ENCODE measurements around the gene KRTAP24-1.

Gene KRTAP24-1

GRCh38 chr21:30271611-30272010 is 11.1 kb downstream of the KRTAP24-1 start:
- H4K8ac ChIP-seq (ENCODE audit: low read length), result no peak overlapping the region
- H3K9ac ChIP-seq (ENCODE audit: low read length), result no peak overlapping the region
- no peak overlapping the region for H3K4me3 ChIP-seq (ENCODE audit: insufficient read depth in 1 of 2, low read depth in 1 of 2, low read length in 2 of 2)
- no peak overlapping the region for H3K27ac ChIP-seq (ENCODE audit: low read length, poor library complexity, severe bottlenecking)
- H3K36me3 ChIP-seq (ENCODE audit: control insufficient read depth in 1 of 2, insufficient read depth in 2 of 2, low read depth in 1 of 2, low read length in 2 of 2), result no peaks in the 10 kb centered on the region
- H3K18ac ChIP-seq (ENCODE audit: low read depth in 1 of 2, low read length in 2 of 2), result no peak overlapping the region
- no peak overlapping the region for H3K4me2 ChIP-seq (ENCODE audit: low read length, poor library complexity, severe bottlenecking)
- H3K23ac ChIP-seq (ENCODE audit: low read length in 2 of 2), result no peak overlapping the region
- no peak overlapping the region for H2AK5ac ChIP-seq (ENCODE audit: low read length, severe bottlenecking)
- no peak overlapping the region for H2AFZ ChIP-seq (ENCODE audit: low read depth, low read length)
- no peak overlapping the region for H4K91ac ChIP-seq (ENCODE audit: low read length)
- H3K79me1 ChIP-seq (replicated peaks; ENCODE audit: low read length, poor library complexity, severe bottlenecking), result no peaks in the 10 kb centered on the region
- DNase-seq, result no peak
- no peak overlapping the region for H2BK15ac ChIP-seq (ENCODE audit: low read depth, poor library complexity, severe bottlenecking)
- 77% methylated on average over 1 of the region's 1 CpG for WGBS
- H2BK12ac ChIP-seq (ENCODE audit: low read length in 2 of 2), result no peak overlapping the region
- no peak overlapping the region for H2BK120ac ChIP-seq (ENCODE audit: low read depth, low read length)
- H2BK5ac ChIP-seq (ENCODE audit: low read depth, low read length, poor library complexity, severe bottlenecking), result no peak overlapping the region
- H3K4me1 ChIP-seq (ENCODE audit: control insufficient read depth, insufficient read depth, low read depth, low read length), result no peaks in the 10 kb centered on the region
- no peaks in the 10 kb centered on the region for H3K27me3 ChIP-seq (ENCODE audit: control insufficient read depth in 1 of 2, insufficient read depth in 1 of 2, low read length in 2 of 2)
- no peak overlapping the region for H3K14ac ChIP-seq (ENCODE audit: low read length in 2 of 2)
- H3K4ac ChIP-seq (ENCODE audit: low read depth in 1 of 2, low read length in 2 of 2), result no peak overlapping the region
- no peaks in the 10 kb centered on the region for H3K9me3 ChIP-seq (ENCODE audit: control insufficient read depth, low read length)

DNA sequence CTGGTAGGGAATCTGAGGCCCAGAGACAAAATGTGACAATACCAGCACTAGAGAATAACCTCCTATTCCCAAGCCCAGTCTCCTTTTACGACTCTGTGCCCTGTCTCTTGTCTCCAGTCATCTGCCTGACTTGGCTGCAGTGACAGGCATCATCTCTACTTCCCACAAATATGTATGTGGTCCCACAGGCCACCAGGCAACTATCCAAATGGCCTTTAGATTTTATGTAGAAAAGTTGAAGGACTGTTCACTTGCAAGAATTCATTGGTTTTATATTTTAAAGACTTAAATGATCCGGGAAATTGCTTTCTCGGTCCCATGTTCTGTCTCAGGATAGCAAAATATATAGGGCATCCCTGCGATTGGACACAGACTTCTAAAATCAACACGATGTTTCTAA is 11.6 kb downstream of the KRTAP24-1 start:
- Histone ChIP-seq H2BK120ac (ENCODE audit: low read depth, low read length) (no peak overlapping the region), H4K91ac (ENCODE audit: low read length) (no peak overlapping the region), H3K79me1 (replicated peaks; ENCODE audit: low read length, poor library complexity, severe bottlenecking) (no peaks in the 10 kb centered on the region), H3K9ac (ENCODE audit: low read length) (no peak overlapping the region), H3K4me1 (ENCODE audit: control insufficient read depth, insufficient read depth, low read depth, low read length) (no peaks in the 10 kb centered on the region), H4K8ac (ENCODE audit: low read length) (no peak overlapping the region), H3K18ac (ENCODE audit: low read depth in 1 of 2, low read length in 2 of 2) (no peak overlapping the region), H3K9me3 (ENCODE audit: control insufficient read depth, low read length) (no peaks in the 10 kb centered on the region), H2BK5ac (ENCODE audit: low read depth, low read length, poor library complexity, severe bottlenecking) (no peak overlapping the region), H2AFZ (ENCODE audit: low read depth, low read length) (no peak overlapping the region), H3K14ac (ENCODE audit: low read length in 2 of 2) (no peak overlapping the region), H3K27ac (ENCODE audit: low read length, poor library complexity, severe bottlenecking) (no peak overlapping the region), H3K36me3 (ENCODE audit: control insufficient read depth in 1 of 2, insufficient read depth in 2 of 2, low read depth in 1 of 2, low read length in 2 of 2) (no peaks in the 10 kb centered on the region), H3K4me2 (ENCODE audit: low read length, poor library complexity, severe bottlenecking) (no peak overlapping the region), H2BK12ac (ENCODE audit: low read length in 2 of 2) (no peak overlapping the region), H3K4ac (ENCODE audit: low read depth in 1 of 2, low read length in 2 of 2) (no peak overlapping the region), H2BK15ac (ENCODE audit: low read depth, poor library complexity, severe bottlenecking) (no peak overlapping the region), H3K27me3 (ENCODE audit: control insufficient read depth in 1 of 2, insufficient read depth in 1 of 2, low read length in 2 of 2) (no peaks in the 10 kb centered on the region), H3K4me3 (ENCODE audit: insufficient read depth in 1 of 2, low read depth in 1 of 2, low read length in 2 of 2) (no peak overlapping the region), H3K23ac (ENCODE audit: low read length in 2 of 2) (no peak overlapping the region), H2AK5ac (ENCODE audit: low read length, severe bottlenecking) (no peak overlapping the region)
- DNase-seq, result no peak
- WGBS, result 76% methylated on average over 4 of the region's 5 CpGs

DNA sequence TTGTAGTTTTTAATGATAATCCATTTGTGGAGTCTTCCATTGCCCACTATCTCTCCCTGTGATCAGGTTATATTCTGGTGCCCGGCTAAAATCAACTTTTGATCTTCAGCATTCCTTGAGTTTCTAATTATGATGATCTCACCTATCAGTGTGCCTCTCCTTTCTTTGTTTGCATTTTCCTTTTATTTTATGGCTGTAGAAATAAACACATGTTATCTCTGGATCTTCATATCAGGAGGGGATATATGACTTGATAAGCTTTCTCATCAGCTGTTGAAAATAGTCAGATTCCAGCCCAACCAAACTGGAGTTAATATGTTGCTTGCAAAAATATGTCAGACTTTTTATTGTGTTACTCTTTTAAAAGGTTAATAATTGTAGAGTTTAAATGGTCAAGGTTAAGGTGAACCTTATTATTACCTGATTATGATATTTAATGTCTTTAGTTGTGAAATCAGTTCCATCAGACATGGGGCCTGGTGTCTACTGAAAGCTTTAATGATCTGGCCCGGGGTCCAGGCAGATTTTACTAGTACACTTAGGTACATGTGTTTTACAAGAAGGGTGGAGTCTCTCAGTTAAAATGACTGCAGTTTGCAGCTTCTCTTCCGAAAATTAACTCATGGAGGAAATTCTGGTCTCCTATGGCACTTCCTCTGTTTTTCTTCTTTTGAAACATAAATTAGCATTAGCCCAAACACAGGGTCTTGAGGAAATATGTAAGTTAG is 12.8 kb downstream of the KRTAP24-1 start:
- no peak overlapping the region for H2BK5ac ChIP-seq (ENCODE audit: low read depth, low read length, poor library complexity, severe bottlenecking)
- H3K9ac ChIP-seq (ENCODE audit: low read length), result no peak overlapping the region
- H3K14ac ChIP-seq (ENCODE audit: low read length in 2 of 2), result no peak overlapping the region
- no peaks in the 10 kb centered on the region for H3K36me3 ChIP-seq (ENCODE audit: control insufficient read depth in 1 of 2, insufficient read depth in 2 of 2, low read depth in 1 of 2, low read length in 2 of 2)
- peaks cover 6% of the 10 kb centered on the region for H3K9me3 ChIP-seq (ENCODE audit: control insufficient read depth, low read length)
- no peak for DNase-seq
- no peak overlapping the region for H3K4me3 ChIP-seq (ENCODE audit: insufficient read depth in 1 of 2, low read depth in 1 of 2, low read length in 2 of 2)
- no peak overlapping the region for H2AK5ac ChIP-seq (ENCODE audit: low read length, severe bottlenecking)
- H3K23ac ChIP-seq (ENCODE audit: low read length in 2 of 2), result no peak overlapping the region
- no peaks in the 10 kb centered on the region for H3K27me3 ChIP-seq (ENCODE audit: control insufficient read depth in 1 of 2, insufficient read depth in 1 of 2, low read length in 2 of 2)
- H3K18ac ChIP-seq (ENCODE audit: low read depth in 1 of 2, low read length in 2 of 2), result no peak overlapping the region
- no peak overlapping the region for H3K4ac ChIP-seq (ENCODE audit: low read depth in 1 of 2, low read length in 2 of 2)
- no peak overlapping the region for H2AFZ ChIP-seq (ENCODE audit: low read depth, low read length)
- no peak overlapping the region for H3K4me2 ChIP-seq (ENCODE audit: low read length, poor library complexity, severe bottlenecking)
- no peaks in the 10 kb centered on the region for H3K4me1 ChIP-seq (ENCODE audit: control insufficient read depth, insufficient read depth, low read depth, low read length)
- no peak overlapping the region for H2BK12ac ChIP-seq (ENCODE audit: low read length in 2 of 2)
- no peak overlapping the region for H3K27ac ChIP-seq (ENCODE audit: low read length, poor library complexity, severe bottlenecking)
- no peak overlapping the region for H2BK120ac ChIP-seq (ENCODE audit: low read depth, low read length)
- no peak overlapping the region for H2BK15ac ChIP-seq (ENCODE audit: low read depth, poor library complexity, severe bottlenecking)
- H3K79me1 ChIP-seq (replicated peaks; ENCODE audit: low read length, poor library complexity, severe bottlenecking), result no peaks in the 10 kb centered on the region
- H4K8ac ChIP-seq (ENCODE audit: low read length), result no peak overlapping the region
- no peak overlapping the region for H4K91ac ChIP-seq (ENCODE audit: low read length)
- WGBS, result 74% methylated on average over 3 of the region's 3 CpGs

DNA sequence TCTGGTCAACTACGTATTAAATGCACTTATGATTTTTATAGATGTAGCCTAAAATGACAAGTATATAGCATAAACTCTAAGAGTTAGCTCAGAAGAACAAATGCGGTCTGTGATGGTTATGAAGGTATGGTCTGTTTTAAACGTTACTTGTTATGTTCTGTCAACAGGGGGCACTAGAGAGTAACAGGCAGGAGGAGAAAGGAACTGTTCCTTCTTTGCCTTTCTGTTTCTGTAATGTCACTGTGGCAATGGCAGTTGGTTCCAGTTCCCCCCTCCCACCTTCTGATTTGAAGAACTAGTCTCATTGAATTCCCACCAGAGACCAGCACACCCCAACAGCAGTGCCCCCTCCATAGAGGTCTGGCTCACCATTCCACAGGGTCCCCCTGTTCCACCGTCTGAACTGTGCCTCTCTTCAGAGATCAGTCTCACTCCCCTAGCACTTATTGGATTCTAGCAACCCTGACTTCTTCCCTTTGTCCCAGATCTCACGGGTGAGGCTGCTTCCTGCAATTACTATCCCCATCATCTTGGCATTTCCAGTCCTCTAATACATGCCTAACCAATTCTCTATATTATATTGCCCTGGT is 14.0 kb downstream of the KRTAP24-1 start:
- Histone ChIP-seq H2AFZ (ENCODE audit: low read depth, low read length) (no peak overlapping the region), H3K27ac (ENCODE audit: low read length, poor library complexity, severe bottlenecking) (no peak overlapping the region), H4K91ac (ENCODE audit: low read length) (no peak overlapping the region), H3K23ac (ENCODE audit: low read length in 2 of 2) (no peak overlapping the region), H3K27me3 (ENCODE audit: control insufficient read depth in 1 of 2, insufficient read depth in 1 of 2, low read length in 2 of 2) (no peaks in the 10 kb centered on the region), H2BK12ac (ENCODE audit: low read length in 2 of 2) (no peak overlapping the region), H3K4me2 (ENCODE audit: low read length, poor library complexity, severe bottlenecking) (no peak overlapping the region), H2BK5ac (ENCODE audit: low read depth, low read length, poor library complexity, severe bottlenecking) (no peak overlapping the region), H3K4me3 (ENCODE audit: insufficient read depth in 1 of 2, low read depth in 1 of 2, low read length in 2 of 2) (no peak overlapping the region), H3K4ac (ENCODE audit: low read depth in 1 of 2, low read length in 2 of 2) (no peak overlapping the region), H3K4me1 (ENCODE audit: control insufficient read depth, insufficient read depth, low read depth, low read length) (no peaks in the 10 kb centered on the region), H4K8ac (ENCODE audit: low read length) (no peak overlapping the region), H3K36me3 (ENCODE audit: control insufficient read depth in 1 of 2, insufficient read depth in 2 of 2, low read depth in 1 of 2, low read length in 2 of 2) (no peaks in the 10 kb centered on the region), H2BK120ac (ENCODE audit: low read depth, low read length) (no peak overlapping the region), H3K79me1 (replicated peaks; ENCODE audit: low read length, poor library complexity, severe bottlenecking) (no peaks in the 10 kb centered on the region), H3K9me3 (ENCODE audit: control insufficient read depth, low read length) (peaks cover 6% of the 10 kb centered on the region), H3K9ac (ENCODE audit: low read length) (no peak overlapping the region), H2AK5ac (ENCODE audit: low read length, severe bottlenecking) (no peak overlapping the region), H2BK15ac (ENCODE audit: low read depth, poor library complexity, severe bottlenecking) (no peak overlapping the region), H3K14ac (ENCODE audit: low read length in 2 of 2) (no peak overlapping the region), H3K18ac (ENCODE audit: low read depth in 1 of 2, low read length in 2 of 2) (no peak overlapping the region)
- DNase-seq, result no peak
- 43% methylated on average over 5 of the region's 5 CpGs for WGBS

All from mesenchymal stem cell (in vitro differentiated cells and primary cell).